ENCODE results near the gene IL3RA.

GRCh38 chrX:1400049-1400448 lies 63.5 kb downstream of the IL3RA start:
- TF ChIP-seq, protein P1, sequence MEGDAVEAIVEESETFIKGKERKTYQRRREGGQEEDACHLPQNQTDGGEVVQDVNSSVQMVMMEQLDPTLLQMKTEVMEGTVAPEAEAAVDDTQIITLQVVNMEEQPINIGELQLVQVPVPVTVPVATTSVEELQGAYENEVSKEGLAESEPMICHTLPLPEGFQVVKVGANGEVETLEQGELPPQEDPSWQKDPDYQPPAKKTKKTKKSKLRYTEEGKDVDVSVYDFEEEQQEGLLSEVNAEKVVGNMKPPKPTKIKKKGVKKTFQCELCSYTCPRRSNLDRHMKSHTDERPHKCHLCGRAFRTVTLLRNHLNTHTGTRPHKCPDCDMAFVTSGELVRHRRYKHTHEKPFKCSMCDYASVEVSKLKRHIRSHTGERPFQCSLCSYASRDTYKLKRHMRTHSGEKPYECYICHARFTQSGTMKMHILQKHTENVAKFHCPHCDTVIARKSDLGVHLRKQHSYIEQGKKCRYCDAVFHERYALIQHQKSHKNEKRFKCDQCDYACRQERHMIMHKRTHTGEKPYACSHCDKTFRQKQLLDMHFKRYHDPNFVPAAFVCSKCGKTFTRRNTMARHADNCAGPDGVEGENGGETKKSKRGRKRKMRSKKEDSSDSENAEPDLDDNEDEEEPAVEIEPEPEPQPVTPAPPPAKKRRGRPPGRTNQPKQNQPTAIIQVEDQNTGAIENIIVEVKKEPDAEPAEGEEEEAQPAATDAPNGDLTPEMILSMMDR (conservative IDR thresholded peaks at IDR 0.05; ENCODE audit: low read length): no peak
- no peak for TF ChIP-seq EZH2phosphoT487 (IDR thresholded peaks at IDR 0.05; ENCODE audit: borderline replicate concordance, low read depth, low read length)

All from OCI-LY7 (cell line).